RPMI8226 (cell line): ENCODE measurements around the gene ENTPD2.
"Not testable (repeated sequence)": the region's sequence is repeated elsewhere in the genome, so short reads cannot be mapped to it uniquely, and the experiment has no call there.

Experiments used
- DNase-seq: peaks from one replicate; pipeline ENCODE4 v3.0.0-alpha.2; 2015

The ENTPD2 gene

GRCh38 chr9:137012694-137013570 lies 40.9 kb downstream of the ENTPD2 start:
- no peak for DNase-seq

GRCh38 chr9:137011907-137012675 lies 41.8 kb downstream of the ENTPD2 start:
- DNase-seq: no peak

- no peak for DNase-seq
These were observed 42.7 kb downstream of the ENTPD2 start for GRCh38 chr9:137011156-137011555.

- no peak for DNase-seq
These were observed 43.7 kb downstream of the ENTPD2 start for GRCh38 chr9:137009938-137010732.

GRCh38 chr9:137009217-137009616 lies 44.6 kb downstream of the ENTPD2 start:
- no peak for DNase-seq

- no peak for DNase-seq
These were observed 45.5 kb downstream of the ENTPD2 start for GRCh38 chr9:137008312-137008711.

GRCh38 chr9:137007816-137008270 lies 46.0 kb downstream of the ENTPD2 start:
- DNase-seq: no peak

- no peak for DNase-seq
These were observed 46.6 kb downstream of the ENTPD2 start for GRCh38 chr9:137007108-137007815.

GRCh38 chr9:137006116-137007003 lies 47.5 kb downstream of the ENTPD2 start:
- no peak for DNase-seq

- not testable (repeated sequence) for DNase-seq
These were observed 49.6 kb downstream of the ENTPD2 start for GRCh38 chr9:137004285-137004684.

- no peak for DNase-seq
These were observed 51.2 kb downstream of the ENTPD2 start for GRCh38 chr9:137002646-137003041.

GRCh38 chr9:137001857-137002645 lies 51.8 kb downstream of the ENTPD2 start:
- no peak for DNase-seq

- peak; percentile 59 for DNase-seq
These were observed 53.5 kb downstream of the ENTPD2 start for GRCh38 chr9:137000177-137000930.
